ENCODE measurements around the gene RAB2B. TPM values are rescaled to one million over a fixed set of nuclear protein-coding genes. Genes with fewer than 3 reads are reported as not detected.

The RAB2B gene
- total RNA-seq, 1 donor from 2014 or later: 16.9 TPM

GRCh38 chr14:21415329-21415728 lies 61.4 kb downstream of the RAB2B start:
- intact Hi-C loops (cut with DNase I): no loop called here
- no peak for DNase-seq
- no peak for ATAC-seq (ENCODE audit: poor library complexity)

- DNase-seq: no peak
- no peak for ATAC-seq (ENCODE audit: poor library complexity)
- intact Hi-C loops (cut with DNase I): no loop called here
Observed at GRCh38 chr14:21414137-21414631, 62.6 kb downstream of the RAB2B start.

Other genes starting within 250 kb of the RAB2B start
- gene HNRNPC, start 207.5 kb downstream of the RAB2B start, total RNA-seq: 238 TPM
- gene RPGRIP1, start 196.9 kb downstream of the RAB2B start, total RNA-seq: 0.27 TPM
- gene SUPT16H, start 92.9 kb downstream of the RAB2B start, total RNA-seq: 24.0 TPM
- 25.5 TPM for gene CHD8, start 20.8 kb downstream of the RAB2B start, total RNA-seq
- gene TOX4, start 236 bp upstream of the RAB2B start, total RNA-seq: 78.1 TPM
- 24.3 TPM for gene METTL3, start 34.4 kb upstream of the RAB2B start, total RNA-seq
- gene SALL2, start 49.4 kb upstream of the RAB2B start, total RNA-seq: 3.1 TPM
- gene OR10G3, start 103.1 kb upstream of the RAB2B start, total RNA-seq: not detected
- gene OR10G2, start 158.0 kb upstream of the RAB2B start, total RNA-seq: not detected
- not detected for gene OR4E2, start 176.9 kb upstream of the RAB2B start, total RNA-seq
- not detected for gene OR4E1, start 196.9 kb upstream of the RAB2B start, total RNA-seq

All from Right ventricle myocardium superior (tissue), 1 donor.